PC-9 (cell line): ENCODE measurements around the gene CCT8L2. TPM values are rescaled to one million over a fixed set of nuclear protein-coding genes. Genes with fewer than 3 reads are reported as not detected.
"Not testable (repeated sequence)": the region's sequence is repeated elsewhere in the genome, so short reads cannot be mapped to it uniquely, and the experiment has no call there.

ENCODE experiments used
- BruUV-seq: library from RNA; stranded (reverse); fragments of 400-500 nt; replicated peaks from 2 replicates; lab custom pipeline; 2021; lab: Mats Ljungman, UMichigan
- CTCF ChIA-PET: fragments of 300-600 bp; sonication (Branson Sonifier 250); formaldehyde crosslinking; loops from one replicate; lab custom pipeline; 2022; ENCODE audit warnings: antibody characterized with exemption; lab: Charles Lee
- POLR2A ChIA-PET: fragments of 300-600 bp; sonication (Branson Sonifier 250); formaldehyde crosslinking; loops from one replicate; lab custom pipeline; 2022; ENCODE audit warnings: antibody characterized with exemption; ENCODE audit not compliant: unreplicated experiment; lab: Charles Lee
- DNase-seq, 2 experiments: peaks; one replicate each; pipeline versions ENCODE4 v3.0.0 to v3.0.0-alpha.2; 2015 to 2022; ENCODE audit warnings: mixed read lengths in 1 of 2
- H2AFZ ChIP-seq: fragments of 200-600 bp; sonication (generic); 2 replicates; pipeline ENCODE4 v1.8.1; 2017; ENCODE audit warnings: antibody characterized with exemption
- H3F3A ChIP-seq: fragments of 200-600 bp; sonication (generic); 2 replicates; pipeline ENCODE4 v1.8.1; 2017; ENCODE audit warnings: antibody characterized with exemption, mild to moderate bottlenecking, low read depth; ENCODE audit not compliant: insufficient read depth
- H3K27ac ChIP-seq: fragments of 200-600 bp; sonication (generic); 2 replicates; pipeline ENCODE4 v1.6.1; 2016; ENCODE audit warnings: mixed run types
- H3K27me3 ChIP-seq: fragments of 200-600 bp; sonication (generic); 2 replicates; pipeline ENCODE4 v1.6.1; 2016; ENCODE audit warnings: low read depth, mixed run types; ENCODE audit not compliant: insufficient read depth
- H3K36me3 ChIP-seq: fragments of 200-600 bp; sonication (generic); 2 replicates; pipeline ENCODE4 v1.6.1; 2016; ENCODE audit warnings: low read depth, mixed run types
- H3K4me1 ChIP-seq: fragments of 200-600 bp; sonication (generic); replicated peaks from 2 replicates; pipeline ENCODE4 v1.6.1; 2016; ENCODE audit warnings: mixed run types; ENCODE audit not compliant: insufficient read depth
- H3K4me2 ChIP-seq: fragments of 200-600 bp; sonication (generic); 2 replicates; pipeline ENCODE4 v1.6.1; 2017; ENCODE audit warnings: mixed run types
- H3K4me3 ChIP-seq: fragments of 200-600 bp; sonication (generic); 2 replicates; pipeline ENCODE4 v1.6.1; 2016; ENCODE audit warnings: mixed run types
- H3K79me2 ChIP-seq: fragments of 200-600 bp; sonication (generic); 2 replicates; pipeline ENCODE4 v1.6.1; 2017; ENCODE audit warnings: low read depth, mixed run types
- H3K9me2 ChIP-seq: fragments of 200-600 bp; sonication (generic); 2 replicates; pipeline ENCODE4 v1.8.1; 2017; ENCODE audit warnings: mild to moderate bottlenecking; ENCODE audit not compliant: insufficient read depth
- H3K9me3 ChIP-seq: fragments of 200-600 bp; sonication (generic); 2 replicates; pipeline ENCODE4 v1.8.1; 2016; ENCODE audit warnings: low read depth; ENCODE audit not compliant: insufficient read depth
- H4K20me1 ChIP-seq: fragments of 200-600 bp; sonication (generic); 2 replicates; pipeline ENCODE4 v1.8.1; 2017; ENCODE audit not compliant: insufficient read depth
- EZH2 ChIP-seq: fragments of 200-600 bp; sonication (generic); IDR thresholded peaks from 2 replicates; pipeline ENCODE4 v1.8.0; 2017; ENCODE audit warnings: antibody characterized with exemption, low read depth
- intact Hi-C: fragments of 100-400 bp; cut with micrococcal nuclease; formaldehyde crosslinking; loops from one replicate; pipeline ENCODE4 v1.10.0; 2022; ENCODE audit not compliant: unreplicated experiment
- total RNA-seq: library from RNA; stranded (reverse); gene quantifications from 2 replicates; pipeline ENCODE4 v1.2.3, GENCODE V29; 2021
- TF ChIP-seq, protein P1 (sequence below): fragments of 200-600 bp; sonication (generic); conservative IDR thresholded peaks from 2 replicates; pipeline ENCODE4 v1.6.1; 2017; ENCODE audit warnings: mixed run types, antibody characterized with exemption, mild to moderate bottlenecking, moderate library complexity

CCT8L2 gene
- total RNA-seq, 1 experiment from 2014 or later = not detected

DNA sequence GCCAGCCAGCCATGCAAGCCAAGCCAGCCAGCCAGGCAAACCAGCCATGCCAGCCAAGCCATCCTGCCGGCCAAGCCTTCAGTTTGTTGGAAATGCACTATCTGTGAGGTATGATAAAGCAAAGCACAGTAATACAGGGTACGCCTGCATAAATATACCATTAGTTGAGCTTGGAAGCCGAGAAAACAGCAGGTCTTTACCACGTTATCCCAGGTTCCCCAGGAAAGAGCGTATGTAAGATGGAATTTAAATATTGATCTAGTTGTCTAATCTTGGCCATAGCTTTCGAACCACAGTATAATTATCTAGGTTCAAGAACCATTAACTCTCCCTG, 24.2 kb downstream of the CCT8L2 start:
- POLR2A ChIA-PET = no interaction called here
- TF ChIP-seq EZH2 = no peak
- TF ChIP-seq, protein P1, sequence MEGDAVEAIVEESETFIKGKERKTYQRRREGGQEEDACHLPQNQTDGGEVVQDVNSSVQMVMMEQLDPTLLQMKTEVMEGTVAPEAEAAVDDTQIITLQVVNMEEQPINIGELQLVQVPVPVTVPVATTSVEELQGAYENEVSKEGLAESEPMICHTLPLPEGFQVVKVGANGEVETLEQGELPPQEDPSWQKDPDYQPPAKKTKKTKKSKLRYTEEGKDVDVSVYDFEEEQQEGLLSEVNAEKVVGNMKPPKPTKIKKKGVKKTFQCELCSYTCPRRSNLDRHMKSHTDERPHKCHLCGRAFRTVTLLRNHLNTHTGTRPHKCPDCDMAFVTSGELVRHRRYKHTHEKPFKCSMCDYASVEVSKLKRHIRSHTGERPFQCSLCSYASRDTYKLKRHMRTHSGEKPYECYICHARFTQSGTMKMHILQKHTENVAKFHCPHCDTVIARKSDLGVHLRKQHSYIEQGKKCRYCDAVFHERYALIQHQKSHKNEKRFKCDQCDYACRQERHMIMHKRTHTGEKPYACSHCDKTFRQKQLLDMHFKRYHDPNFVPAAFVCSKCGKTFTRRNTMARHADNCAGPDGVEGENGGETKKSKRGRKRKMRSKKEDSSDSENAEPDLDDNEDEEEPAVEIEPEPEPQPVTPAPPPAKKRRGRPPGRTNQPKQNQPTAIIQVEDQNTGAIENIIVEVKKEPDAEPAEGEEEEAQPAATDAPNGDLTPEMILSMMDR = no peak

DNA sequence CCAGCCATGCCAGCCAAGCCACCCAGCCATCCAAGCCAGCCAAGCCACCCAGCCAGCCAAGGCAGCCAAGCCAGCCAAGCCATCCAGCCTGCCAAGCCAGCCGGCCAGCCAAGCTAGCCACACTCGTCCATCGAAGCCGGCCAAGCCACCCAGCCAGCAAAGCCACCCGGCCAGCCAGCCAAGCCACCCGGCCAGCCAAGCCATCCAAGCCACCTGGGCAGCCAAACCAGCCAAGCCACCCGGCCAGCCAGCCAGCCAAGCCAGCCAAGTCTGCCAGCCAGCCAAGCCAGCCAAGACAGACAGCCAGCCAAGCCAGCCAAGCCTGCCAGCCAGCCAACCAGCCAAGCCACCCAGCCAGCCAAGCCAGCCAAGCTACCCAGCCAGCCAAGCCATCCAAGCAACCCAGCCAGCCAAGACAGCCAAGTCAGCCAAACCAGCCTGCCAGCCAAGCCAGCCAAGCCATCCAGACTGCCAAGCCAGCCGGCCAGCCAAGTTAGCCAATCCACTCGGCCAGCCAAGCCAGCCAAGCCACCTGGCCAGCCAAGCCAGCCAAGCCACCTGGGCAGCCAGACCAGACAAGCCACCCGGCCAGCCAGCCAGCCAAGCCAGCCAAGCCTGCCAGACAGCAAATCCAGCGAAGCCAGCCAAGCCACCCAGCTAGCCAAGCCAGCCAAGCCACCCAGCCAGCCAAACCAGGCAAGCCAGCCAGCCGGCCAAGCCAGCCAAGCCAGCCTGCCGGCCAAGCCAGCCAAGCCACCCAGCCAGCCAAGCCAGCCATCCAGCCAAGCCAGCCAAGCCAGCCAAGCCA, 24.8 kb downstream of the CCT8L2 start:
- H3F3A ChIP-seq, H3K9me3 ChIP-seq, CTCF ChIA-PET, BruUV-seq, POLR2A ChIA-PET, H3K4me2 ChIP-seq, DNase-seq, H3K4me1 ChIP-seq, H4K20me1 ChIP-seq, H3K27ac ChIP-seq, H3K36me3 ChIP-seq, H3K27me3 ChIP-seq, H3K4me3 ChIP-seq, H3K9me2 ChIP-seq, H2AFZ ChIP-seq, H3K79me2 ChIP-seq, intact Hi-C loops: not testable (repeated sequence)

More for the DNA sequence above, 24.2 kb downstream of the CCT8L2 start:
- no peaks in the 10 kb centered on the region for H3K4me1 ChIP-seq
- CTCF ChIA-PET = no interaction called here
- no peak overlapping the region for H3K4me2 ChIP-seq
- no peak for DNase-seq
- H3K9me3 ChIP-seq = no peaks in the 10 kb centered on the region
- H3K9me2 ChIP-seq = no peaks in the 10 kb centered on the region
- H3K27ac ChIP-seq = no peak overlapping the region
- no peaks in the 10 kb centered on the region for H3K36me3 ChIP-seq
- H2AFZ ChIP-seq = no peak overlapping the region
- H3F3A ChIP-seq = no peaks in the 10 kb centered on the region
- intact Hi-C loops = no loop called here
- no peak overlapping the region for H3K4me3 ChIP-seq
- no peaks in the 10 kb centered on the region for H3K27me3 ChIP-seq
- BruUV-seq = no TSS peak
- no peaks in the 10 kb centered on the region for H3K79me2 ChIP-seq
- no peaks in the 10 kb centered on the region for H4K20me1 ChIP-seq

DNA sequence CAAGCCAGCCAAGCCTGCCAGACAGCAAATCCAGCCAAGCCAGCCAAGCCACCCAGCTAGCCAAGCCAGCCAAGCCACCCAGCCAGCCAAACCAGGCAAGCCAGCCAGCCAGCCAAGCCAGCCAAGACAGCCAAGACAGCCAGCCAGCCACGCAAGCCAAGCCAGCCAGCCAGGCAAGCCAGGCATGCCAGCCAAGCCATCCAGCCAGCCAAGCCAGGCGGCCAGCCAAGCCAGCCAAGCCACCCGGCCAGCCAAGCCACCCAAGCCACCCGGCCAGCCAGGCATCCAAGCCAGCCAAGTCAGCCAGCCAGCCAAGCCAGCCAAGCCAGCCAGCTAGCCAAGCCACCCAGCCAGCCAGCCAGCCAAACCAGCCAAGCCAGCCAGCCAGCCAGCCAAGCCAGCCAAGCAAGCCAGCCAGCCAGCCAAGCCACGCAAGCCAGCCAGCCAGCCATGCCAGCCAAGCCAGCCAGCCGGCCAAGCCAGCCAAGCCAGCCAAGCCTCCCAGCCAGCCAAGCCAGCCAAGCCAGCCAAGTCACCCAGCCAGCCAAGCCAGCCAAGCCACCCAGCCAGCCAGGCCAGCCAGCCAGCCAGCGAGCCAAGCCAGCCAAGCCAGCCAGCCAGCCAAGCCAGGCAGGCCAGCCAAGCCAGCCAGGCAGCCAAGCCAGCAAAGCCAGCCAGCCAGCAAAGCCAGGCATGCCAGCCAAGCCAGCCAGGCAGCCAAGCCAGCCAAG, 26.0 kb downstream of the CCT8L2 start:
- DNase-seq, H3K4me1 ChIP-seq, H3K4me3 ChIP-seq, H2AFZ ChIP-seq, H3K9me3 ChIP-seq, intact Hi-C loops, CTCF ChIA-PET, H3K9me2 ChIP-seq, H3F3A ChIP-seq, H3K36me3 ChIP-seq, H3K4me2 ChIP-seq, BruUV-seq, POLR2A ChIA-PET, H3K79me2 ChIP-seq, H3K27ac ChIP-seq, H4K20me1 ChIP-seq, H3K27me3 ChIP-seq: not testable (repeated sequence)

DNA sequence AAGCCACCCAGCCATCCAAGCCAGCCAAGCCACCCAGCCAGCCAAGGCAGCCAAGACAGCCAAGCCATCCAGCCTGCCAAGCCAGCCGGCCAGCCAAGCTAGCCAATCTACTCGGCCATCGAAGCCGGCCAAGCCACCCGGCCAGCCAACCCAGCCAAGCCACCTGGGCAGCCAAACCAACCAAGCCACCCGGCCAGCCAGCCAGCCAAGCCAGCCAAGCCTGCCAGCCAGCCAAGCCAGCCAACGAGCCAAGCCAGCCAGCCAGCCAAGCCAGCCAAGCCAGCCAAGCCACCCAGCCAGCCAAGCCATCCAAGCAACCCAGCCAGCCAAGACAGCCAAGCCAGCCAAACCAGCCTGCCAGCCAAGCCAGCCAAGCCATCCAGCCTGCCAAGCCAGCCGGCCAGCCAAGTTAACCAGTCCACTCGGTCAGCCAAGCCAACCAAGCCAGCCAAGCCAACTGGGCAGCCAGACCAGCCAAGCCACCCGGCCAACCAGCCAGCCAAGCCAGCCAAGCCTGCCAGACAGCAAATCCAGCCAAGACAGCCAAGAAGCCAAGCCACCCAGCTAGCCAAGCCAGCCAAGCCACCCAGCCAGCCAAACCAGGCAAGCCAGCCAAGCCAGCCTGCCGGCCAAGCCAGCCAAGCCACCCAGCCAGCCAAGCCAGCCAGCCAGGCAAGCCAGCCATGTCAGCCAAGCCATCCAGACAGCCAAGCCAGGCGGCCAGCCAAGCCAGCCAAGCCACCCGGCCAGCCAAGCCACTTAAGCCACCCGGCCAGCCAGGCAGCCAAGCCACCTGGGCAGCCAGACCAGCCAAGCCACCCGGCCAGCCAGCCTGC, 26.8 kb downstream of the CCT8L2 start:
- H3F3A ChIP-seq, CTCF ChIA-PET, H3K79me2 ChIP-seq, H3K27me3 ChIP-seq, H3K9me3 ChIP-seq, H3K4me2 ChIP-seq, POLR2A ChIA-PET, H2AFZ ChIP-seq, H3K4me1 ChIP-seq, H4K20me1 ChIP-seq, H3K4me3 ChIP-seq, BruUV-seq, DNase-seq, H3K27ac ChIP-seq, intact Hi-C loops, H3K9me2 ChIP-seq, H3K36me3 ChIP-seq: not testable (repeated sequence)

DNA sequence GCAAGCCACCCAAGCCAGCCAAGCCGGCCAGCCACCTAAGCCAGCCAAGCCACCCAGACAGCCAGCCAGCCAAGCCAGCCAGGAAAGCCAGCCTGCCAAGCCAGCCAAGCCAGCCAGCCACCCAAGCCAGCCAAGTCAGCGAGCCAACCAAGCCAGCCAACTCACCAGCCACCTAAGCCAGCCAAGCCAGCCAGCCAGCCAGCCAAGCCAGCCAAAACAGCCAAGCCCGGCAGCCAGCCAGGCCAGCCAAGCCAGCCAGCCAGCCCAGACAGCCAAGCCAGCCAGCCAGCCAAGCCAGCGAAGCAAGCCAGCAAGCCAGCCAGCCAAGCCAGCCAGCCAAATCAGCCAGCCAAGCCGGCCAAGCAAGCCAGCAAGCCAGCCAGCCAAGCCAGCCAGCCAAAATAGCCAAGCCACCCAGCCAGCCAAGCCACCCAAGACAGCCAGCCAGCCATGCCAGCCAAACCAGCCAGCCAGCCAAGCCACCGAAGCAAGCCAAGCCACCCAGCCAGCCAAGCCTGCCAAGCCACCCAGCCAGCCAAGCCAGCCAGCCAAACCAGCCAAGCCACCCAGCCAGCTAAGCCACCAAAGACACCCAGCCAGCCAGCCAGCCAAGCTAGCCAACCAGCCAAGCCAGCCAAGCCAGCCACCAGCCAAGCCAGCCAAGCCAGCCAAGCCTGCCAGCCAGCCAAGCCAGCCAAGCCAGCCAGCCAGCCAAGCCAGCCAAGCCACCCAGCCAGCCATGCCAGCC, 27.6 kb downstream of the CCT8L2 start:
- H3K27me3 ChIP-seq, H3K4me3 ChIP-seq, DNase-seq, H2AFZ ChIP-seq, BruUV-seq, intact Hi-C loops, CTCF ChIA-PET, H3F3A ChIP-seq, H3K9me3 ChIP-seq, H3K4me2 ChIP-seq, H3K36me3 ChIP-seq, H3K9me2 ChIP-seq, H3K27ac ChIP-seq, H4K20me1 ChIP-seq, H3K4me1 ChIP-seq, POLR2A ChIA-PET, H3K79me2 ChIP-seq: not testable (repeated sequence)
